Astrocyte of the cerebellum (primary cell): ENCODE results near the gene TELO2.

Experiments
- DNase-seq: peaks from one replicate; pipeline ENCODE4 v3.0.0-alpha.2; 2011; ENCODE audit warnings: low read depth
- H3K4me3 ChIP-seq: 2 replicates; pipeline ENCODE4 v1.5.1; 2011; ENCODE audit warnings: mild to moderate bottlenecking, low read depth, low read length, moderate library complexity
- in situ Hi-C: cut with HindIII; loops from 2 replicates; pipeline ENCODE4 v1.10.0; 2017; ENCODE audit warnings: low sequenced_read_pairs
- TF ChIP-seq, protein P1 (sequence below): IDR thresholded peaks from 2 replicates; pipeline ENCODE4 v1.5.1; 2012; ENCODE audit warnings: low read length, low read depth, moderate library complexity, mild to moderate bottlenecking; ENCODE audit errors: missing control alignments

Gene TELO2

GRCh38 chr16:1540556-1540855 lies 47.3 kb downstream of the TELO2 start:
- TF ChIP-seq, protein P1, sequence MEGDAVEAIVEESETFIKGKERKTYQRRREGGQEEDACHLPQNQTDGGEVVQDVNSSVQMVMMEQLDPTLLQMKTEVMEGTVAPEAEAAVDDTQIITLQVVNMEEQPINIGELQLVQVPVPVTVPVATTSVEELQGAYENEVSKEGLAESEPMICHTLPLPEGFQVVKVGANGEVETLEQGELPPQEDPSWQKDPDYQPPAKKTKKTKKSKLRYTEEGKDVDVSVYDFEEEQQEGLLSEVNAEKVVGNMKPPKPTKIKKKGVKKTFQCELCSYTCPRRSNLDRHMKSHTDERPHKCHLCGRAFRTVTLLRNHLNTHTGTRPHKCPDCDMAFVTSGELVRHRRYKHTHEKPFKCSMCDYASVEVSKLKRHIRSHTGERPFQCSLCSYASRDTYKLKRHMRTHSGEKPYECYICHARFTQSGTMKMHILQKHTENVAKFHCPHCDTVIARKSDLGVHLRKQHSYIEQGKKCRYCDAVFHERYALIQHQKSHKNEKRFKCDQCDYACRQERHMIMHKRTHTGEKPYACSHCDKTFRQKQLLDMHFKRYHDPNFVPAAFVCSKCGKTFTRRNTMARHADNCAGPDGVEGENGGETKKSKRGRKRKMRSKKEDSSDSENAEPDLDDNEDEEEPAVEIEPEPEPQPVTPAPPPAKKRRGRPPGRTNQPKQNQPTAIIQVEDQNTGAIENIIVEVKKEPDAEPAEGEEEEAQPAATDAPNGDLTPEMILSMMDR: no peak
- in situ Hi-C loops: no loop called here
- no peak for DNase-seq
- H3K4me3 ChIP-seq: no peak overlapping the region

DNA sequence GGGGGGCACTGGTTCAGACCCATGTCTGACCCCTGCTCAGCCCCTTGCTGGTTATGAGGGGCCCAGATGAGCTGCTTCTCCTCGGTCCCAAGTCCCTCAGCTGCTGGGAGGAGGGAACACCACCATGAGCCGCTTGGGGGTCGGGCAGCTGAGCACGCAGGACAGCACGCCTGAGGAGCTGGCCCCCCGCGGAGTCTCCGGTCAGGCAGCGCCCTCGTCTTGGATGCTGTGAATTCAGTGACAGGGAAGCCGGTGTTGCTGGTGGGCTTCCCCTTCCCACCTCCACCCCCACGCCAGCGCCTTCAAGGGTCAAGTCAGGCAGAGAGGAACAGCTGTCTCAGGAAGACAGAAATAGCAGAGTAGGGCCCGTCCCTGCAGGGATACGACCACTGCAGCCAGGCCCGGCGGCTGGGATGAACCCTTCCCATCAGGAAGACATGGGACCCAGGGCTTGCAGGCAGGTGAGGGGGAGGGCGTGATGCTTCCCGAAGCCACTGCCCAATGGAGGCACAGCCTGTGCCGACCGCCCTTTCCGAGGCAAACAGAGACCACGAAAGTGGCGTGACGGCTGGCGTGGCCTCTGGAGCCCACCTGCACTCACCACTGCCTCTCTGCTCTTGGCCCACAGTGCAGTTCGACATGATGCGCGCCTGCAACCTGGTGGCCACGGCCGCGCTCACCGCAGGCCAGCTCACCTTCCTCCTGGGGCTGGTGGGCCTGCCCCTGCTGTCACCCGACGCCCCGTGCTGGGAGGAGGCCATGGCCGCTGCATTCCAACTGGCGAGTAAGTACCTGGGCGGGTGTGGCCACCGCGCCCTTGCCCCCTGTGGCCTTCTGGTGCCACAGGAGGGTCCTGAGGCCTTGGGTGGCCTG lies 48.4 kb downstream of the TELO2 start:
- H3K4me3 ChIP-seq: no peak overlapping the region
- in situ Hi-C loops: no loop called here
- TF ChIP-seq, protein P1: no peak
- DNase-seq: no peak

GRCh38 chr16:1542166-1542500 lies 49.0 kb downstream of the TELO2 start:
- TF ChIP-seq, protein P1: no peak
- no peak overlapping the region for H3K4me3 ChIP-seq
- DNase-seq: no peak
- in situ Hi-C loops: no loop called here

DNA sequence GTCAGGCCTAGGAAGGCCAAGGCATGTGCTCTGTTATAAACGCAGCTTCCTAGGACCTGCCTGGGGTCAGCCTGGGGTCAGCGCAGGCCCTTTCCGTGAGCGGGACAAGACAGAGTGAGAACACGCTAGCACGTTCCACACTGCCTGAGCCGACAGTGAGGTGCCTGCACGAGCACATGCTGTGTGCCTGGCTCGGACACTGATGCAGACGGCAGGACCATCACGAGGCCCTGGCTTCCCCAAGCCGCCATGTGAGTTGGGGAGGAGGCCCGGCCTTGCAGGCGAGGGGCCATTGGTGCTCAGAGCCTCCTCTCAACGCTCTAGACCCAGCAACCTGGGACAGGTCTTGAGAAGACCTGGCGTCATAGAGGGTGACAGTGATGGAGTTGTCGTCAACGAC lies 49.4 kb downstream of the TELO2 start:
- in situ Hi-C loops: no loop called here
- TF ChIP-seq, protein P1: no peak
- DNase-seq: no peak
- no peak overlapping the region for H3K4me3 ChIP-seq

- in situ Hi-C loops: no loop called here
- no peak for DNase-seq
- no peak overlapping the region for H3K4me3 ChIP-seq
- TF ChIP-seq, protein P1: no peak
Measured at GRCh38 chr16:1543085-1543896, 50.1 kb downstream of the TELO2 start.

- DNase-seq: no peak
- in situ Hi-C loops: no loop called here
- H3K4me3 ChIP-seq: no peak overlapping the region
- TF ChIP-seq, protein P1: no peak
Measured at GRCh38 chr16:1545044-1546040, 52.2 kb downstream of the TELO2 start.
